ENCODE results near the gene OSBPL6. TPM values are rescaled to one million over a fixed set of nuclear protein-coding genes. Genes with fewer than 3 reads are reported as not detected.

The OSBPL6 gene
- total RNA-seq, 1 experiment from 2014 or later, result 11.6 TPM

- Histone ChIP-seq H3K4me1 (ENCODE audit: control insufficient read depth in 1 of 2, insufficient read depth in 2 of 2, low read length in 2 of 2) (peaks cover 3 to 14% of the 10 kb centered on the region in 2 experiments; a peak in 3 of 4 replicates), H3K27ac (ENCODE audit: low read depth, low read length) (no peak overlapping the region), H3K9me2 (ENCODE audit: insufficient read depth) (no peaks in the 10 kb centered on the region), H3K4me3 (replicated peaks in 1 of 2; ENCODE audit: low read depth in 1 of 2, low read length in 2 of 2) (no peak overlapping the region), H2AFZ (ENCODE audit: low read depth, low read length, poor library complexity, severe bottlenecking) (no peak overlapping the region), H4K20me1 (ENCODE audit: insufficient read depth) (no peaks in the 10 kb centered on the region), H3K79me2 (ENCODE audit: insufficient read depth, low read length) (no peaks in the 10 kb centered on the region), H3K9ac (ENCODE audit: low read length) (no peak overlapping the region), H3K36me3 (ENCODE audit: control insufficient read depth in 1 of 2, insufficient read depth in 2 of 2, low read length in 2 of 2) (no peaks in the 10 kb centered on the region), H3K4me2 (ENCODE audit: low read length) (no peak overlapping the region), H3K9me3 (ENCODE audit: control insufficient read depth in 1 of 2, insufficient read depth in 1 of 2, low read depth in 1 of 2, low read length in 2 of 2) (no peaks in the 10 kb centered on the region), H3K27me3 (ENCODE audit: insufficient read depth, low read length) (no peaks in the 10 kb centered on the region)
- DNase-seq (ENCODE audit: low read depth, low spot score) (no peak), ATAC-seq (no peak)
- CTCF ChIA-PET, result no interaction called here
- TF ChIP-seq JUND (IDR thresholded peaks at IDR 0.05) (no peak), ELF1 (IDR thresholded peaks at IDR 0.05; ENCODE audit: borderline replicate concordance, low read depth) (no peak), ATF3 (IDR thresholded peaks at IDR 0.05) (no peak), TCF7L2 (IDR thresholded peaks at IDR 0.05; ENCODE audit: borderline replicate concordance, extremely low read depth, insufficient read depth, insufficient read length) (no peak), SIN3A (IDR thresholded peaks at IDR 0.05; ENCODE audit: low read depth) (no peak), REST (IDR thresholded peaks at IDR 0.05; ENCODE audit: low read depth) (no peak), POLR2AphosphoS5 (IDR thresholded peaks at IDR 0.05; ENCODE audit: low read depth, low read length) (no peak), SP1 (IDR thresholded peaks at IDR 0.05; ENCODE audit: low read depth) (no peak), FOSL1 (IDR thresholded peaks at IDR 0.05; ENCODE audit: low read depth) (no peak), ZFX (IDR thresholded peaks at IDR 0.05) (no peak), POLR2A (IDR thresholded peaks at IDR 0.05; ENCODE audit: borderline replicate concordance, extremely low read depth, insufficient read depth, insufficient read length) (no peak), EZH2 (IDR thresholded peaks at IDR 0.05) (no peak), ZBTB33 (IDR thresholded peaks at IDR 0.05; ENCODE audit: extremely low read depth, insufficient replicate concordance, low read length) (no peak)
- POLR2A ChIA-PET, result no interaction called here
- no TSS peak for BruUV-seq (replicated peaks)
- RAD21 ChIA-PET (ENCODE audit: low non-redundant PET in 1 of 2, low total read pairs in 2 of 2, uncharacterized antibody in 2 of 2, unreplicated experiment in 2 of 2), result no interaction called here
- intact Hi-C loops (cut with micrococcal nuclease), result no loop called here
Measured at GRCh38 chr2:178188466-178188865, 5.8 kb upstream of the OSBPL6 start.

Data from HCT116 (cell line).